Kidney tubule cell (primary cell): Measurements from ENCODE around the gene BTD.

Experiments used
- DNase-seq: peaks from one replicate; pipeline ENCODE4 v3.0.0-alpha.2; 2018; ENCODE audit warnings: low spot score

The BTD gene

GRCh38 chr3:15665510-15666150 is 64.1 kb downstream of the BTD start:
- peak; percentile 11 for DNase-seq

GRCh38 chr3:15666277-15666676 is 64.7 kb downstream of the BTD start:
- DNase-seq: no peak

GRCh38 chr3:15667484-15667883 is 65.9 kb downstream of the BTD start:
- no peak for DNase-seq

GRCh38 chr3:15673536-15673935 is 72.0 kb downstream of the BTD start:
- no peak for DNase-seq

- DNase-seq: no peak
Measured at GRCh38 chr3:15676259-15676658, 74.7 kb downstream of the BTD start.

- no peak for DNase-seq
Measured at GRCh38 chr3:15679306-15679705, 77.8 kb downstream of the BTD start.

- DNase-seq: no peak
Measured at GRCh38 chr3:15681668-15682067, 80.1 kb downstream of the BTD start.

GRCh38 chr3:15682561-15683185 is 81.1 kb downstream of the BTD start:
- no peak for DNase-seq

GRCh38 chr3:15683253-15683652 is 81.7 kb downstream of the BTD start:
- no peak for DNase-seq

- no peak for DNase-seq
Measured at GRCh38 chr3:15685927-15686326, 84.4 kb downstream of the BTD start.

GRCh38 chr3:15690230-15690629 is 88.7 kb downstream of the BTD start:
- no peak for DNase-seq

- DNase-seq: no peak
Measured at GRCh38 chr3:15690748-15691147, 89.2 kb downstream of the BTD start.

- no peak for DNase-seq
Measured at GRCh38 chr3:15693355-15693754, 91.8 kb downstream of the BTD start.

- DNase-seq: no peak
Measured at GRCh38 chr3:15694628-15695027, 93.1 kb downstream of the BTD start.
